ENCODE results near the gene ZNF620.
"Not testable (repeated sequence)": the region's sequence is repeated elsewhere in the genome, so short reads cannot be mapped to it uniquely, and the experiment has no call there.

The ZNF620 gene

GRCh38 chr3:40550167-40550566, 44.3 kb downstream of the ZNF620 start:
- Histone ChIP-seq H3K9me2 (replicated peaks; ENCODE audit: control insufficient read depth, low read length) (no peaks in the 10 kb centered on the region), H3F3A (ENCODE audit: control insufficient read depth, insufficient read depth) (no peaks in the 10 kb centered on the region), H3K79me2 (ENCODE audit: control insufficient read depth, low read length) (no peaks in the 10 kb centered on the region), H4K20me1 (ENCODE audit: control insufficient read depth, insufficient read depth, low read depth, low read length) (no peaks in the 10 kb centered on the region), H3K4me1 (ENCODE audit: control insufficient read depth, low read length) (no peaks in the 10 kb centered on the region), H3K27me3 (ENCODE audit: control insufficient read depth, low read length) (no peaks in the 10 kb centered on the region), H3K9me3 (ENCODE audit: control insufficient read depth, insufficient read depth, low read length) (peaks cover 7% of the 10 kb centered on the region; the same call in 1 of the 2 replicates), H3K4me3 (ENCODE audit: low read length) (no peak overlapping the region), H3K36me3 (ENCODE audit: control insufficient read depth, low read length) (no peaks in the 10 kb centered on the region), H3K4me2 (ENCODE audit: low read length) (no peak overlapping the region), H3K27ac (ENCODE audit: low read depth, low read length) (no peak overlapping the region)
- TF ChIP-seq CTCF (IDR thresholded peaks at IDR 0.05; ENCODE audit: low read depth, low read length, poor library complexity, severe bottlenecking) (no peak), EZH2phosphoT487 (IDR thresholded peaks at IDR 0.05; ENCODE audit: borderline replicate concordance, low read length) (no peak)

GRCh38 chr3:40557575-40558161, 51.8 kb downstream of the ZNF620 start:
- H3K79me2 ChIP-seq (ENCODE audit: control insufficient read depth, low read length), result no peaks in the 10 kb centered on the region
- no peaks in the 10 kb centered on the region for H4K20me1 ChIP-seq (ENCODE audit: control insufficient read depth, insufficient read depth, low read depth, low read length)
- H3K9me2 ChIP-seq (replicated peaks; ENCODE audit: control insufficient read depth, low read length), result no peaks in the 10 kb centered on the region
- no peaks in the 10 kb centered on the region for H3K27me3 ChIP-seq (ENCODE audit: control insufficient read depth, low read length)
- TF ChIP-seq CTCF (IDR thresholded peaks at IDR 0.05; ENCODE audit: low read depth, low read length, poor library complexity, severe bottlenecking) (no peak), EZH2phosphoT487 (IDR thresholded peaks at IDR 0.05; ENCODE audit: borderline replicate concordance, low read length) (no peak)
- H3K4me3 ChIP-seq (ENCODE audit: low read length), result no peak overlapping the region
- no peaks in the 10 kb centered on the region for H3K9me3 ChIP-seq (ENCODE audit: control insufficient read depth, insufficient read depth, low read length)
- no peaks in the 10 kb centered on the region for H3K36me3 ChIP-seq (ENCODE audit: control insufficient read depth, low read length)
- H3K4me1 ChIP-seq (ENCODE audit: control insufficient read depth, low read length), result peaks cover 10% of the 10 kb centered on the region
- no peak overlapping the region for H3K27ac ChIP-seq (ENCODE audit: low read depth, low read length)
- H3F3A ChIP-seq (ENCODE audit: control insufficient read depth, insufficient read depth), result no peaks in the 10 kb centered on the region
- no peak overlapping the region for H3K4me2 ChIP-seq (ENCODE audit: low read length)

GRCh38 chr3:40562482-40562881, 56.6 kb downstream of the ZNF620 start:
- H3K36me3 ChIP-seq (ENCODE audit: control insufficient read depth, low read length); H3K4me1 ChIP-seq (ENCODE audit: control insufficient read depth, low read length): not testable (repeated sequence)

GRCh38 chr3:40565629-40566028, 59.8 kb downstream of the ZNF620 start:
- H3K27ac ChIP-seq (ENCODE audit: low read depth, low read length); H3K27me3 ChIP-seq (ENCODE audit: control insufficient read depth, low read length); H3K79me2 ChIP-seq (ENCODE audit: control insufficient read depth, low read length); H3K36me3 ChIP-seq (ENCODE audit: control insufficient read depth, low read length); H3K4me2 ChIP-seq (ENCODE audit: low read length); H3K9me3 ChIP-seq (ENCODE audit: control insufficient read depth, insufficient read depth, low read length); H3K4me1 ChIP-seq (ENCODE audit: control insufficient read depth, low read length); H4K20me1 ChIP-seq (ENCODE audit: control insufficient read depth, insufficient read depth, low read depth, low read length); H3K9me2 ChIP-seq (replicated peaks; ENCODE audit: control insufficient read depth, low read length); H3F3A ChIP-seq (ENCODE audit: control insufficient read depth, insufficient read depth); H3K4me3 ChIP-seq (ENCODE audit: low read length): not testable (repeated sequence)

More at GRCh38 chr3:40562482-40562881, 56.6 kb downstream of the ZNF620 start:
- not testable (repeated sequence) for H3K4me3 ChIP-seq (ENCODE audit: low read length); H3K9me3 ChIP-seq (ENCODE audit: control insufficient read depth, insufficient read depth, low read length); H3K27me3 ChIP-seq (ENCODE audit: control insufficient read depth, low read length); H3K4me2 ChIP-seq (ENCODE audit: low read length); H3K27ac ChIP-seq (ENCODE audit: low read depth, low read length); H3K9me2 ChIP-seq (replicated peaks; ENCODE audit: control insufficient read depth, low read length); H4K20me1 ChIP-seq (ENCODE audit: control insufficient read depth, insufficient read depth, low read depth, low read length); H3F3A ChIP-seq (ENCODE audit: control insufficient read depth, insufficient read depth); H3K79me2 ChIP-seq (ENCODE audit: control insufficient read depth, low read length)

All from DOHH2 (cell line).